Skeletal muscle satellite cell (primary cell): ENCODE measurements around the gene HLA-B.

Source experiments
- H3K27me3 ChIP-seq: 2 replicates; pipeline ENCODE4 v1.7.0; 2013; ENCODE audit warnings: low read length; ENCODE audit not compliant: control insufficient read depth, insufficient read depth
- H3K36me3 ChIP-seq: 2 replicates; pipeline ENCODE4 v1.7.0; 2013; ENCODE audit warnings: mild to moderate bottlenecking, control low read depth, low read length; ENCODE audit not compliant: insufficient read depth
- H3K4me1 ChIP-seq: 2 replicates; pipeline ENCODE4 v1.7.0; 2013; ENCODE audit warnings: low read length; ENCODE audit not compliant: control insufficient read depth, insufficient read depth
- H3K4me2 ChIP-seq: 2 replicates; pipeline ENCODE4 v1.7.0; 2013; ENCODE audit warnings: mild to moderate bottlenecking, low read length
- H3K4me3 ChIP-seq: 2 replicates; pipeline ENCODE4 v1.7.0; 2013; ENCODE audit warnings: low read length
- H3K9ac ChIP-seq: 2 replicates; pipeline ENCODE4 v1.7.0; 2013; ENCODE audit warnings: mild to moderate bottlenecking, low read depth, low read length, moderate library complexity
- H3K9me3 ChIP-seq: replicated peaks from 2 replicates; pipeline ENCODE4 v1.7.0; 2013; ENCODE audit warnings: mild to moderate bottlenecking, control low read depth, low read length

HLA-B gene

GRCh38 chr6:31350196-31351032 lies 6.6 kb downstream of the HLA-B start:
- Histone ChIP-seq H3K9me3 (no peaks in the 10 kb centered on the region), H3K4me2 (no peak overlapping the region), H3K4me1 (no peaks in the 10 kb centered on the region), H3K27me3 (peaks cover 67% of the 10 kb centered on the region), H3K36me3 (no peaks in the 10 kb centered on the region), H3K4me3 (no peak overlapping the region), H3K9ac (no peak overlapping the region)

DNA sequence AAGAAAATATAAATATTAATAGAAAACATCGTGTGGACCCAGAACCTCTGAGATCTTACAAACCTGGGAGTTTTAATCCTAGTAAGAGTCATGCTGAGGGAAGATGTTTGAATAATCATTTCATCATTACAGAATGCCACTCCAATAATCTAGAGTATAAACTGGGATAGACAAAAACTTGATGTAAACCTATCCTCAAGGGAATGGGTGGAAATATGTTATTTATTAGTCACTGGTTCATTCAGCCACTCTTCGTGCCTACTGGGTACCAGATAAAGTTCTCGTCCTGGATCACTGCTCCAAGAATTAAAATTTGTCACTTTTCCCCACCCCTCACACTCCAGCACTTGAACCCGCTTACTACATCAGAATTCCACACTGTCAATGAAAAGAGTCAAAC lies 7.7 kb downstream of the HLA-B start:
- Histone ChIP-seq H3K9ac (no peak overlapping the region), H3K36me3 (no peaks in the 10 kb centered on the region), H3K9me3 (no peaks in the 10 kb centered on the region), H3K27me3 (peaks cover 72% of the 10 kb centered on the region), H3K4me3 (no peak overlapping the region), H3K4me1 (no peaks in the 10 kb centered on the region), H3K4me2 (no peak overlapping the region)

- no peaks in the 10 kb centered on the region for H3K36me3 ChIP-seq
- peaks cover 43% of the 10 kb centered on the region for H3K27me3 ChIP-seq
- H3K4me1 ChIP-seq = no peaks in the 10 kb centered on the region
- no peak overlapping the region for H3K4me2 ChIP-seq
- H3K9ac ChIP-seq = no peak overlapping the region
- H3K9me3 ChIP-seq = no peaks in the 10 kb centered on the region
- H3K4me3 ChIP-seq = no peak overlapping the region
Measured at GRCh38 chr6:31345026-31345730, 11.8 kb downstream of the HLA-B start.

GRCh38 chr6:31340228-31340627 lies 16.8 kb downstream of the HLA-B start:
- Histone ChIP-seq H3K27me3 (peaks cover 7% of the 10 kb centered on the region), H3K36me3 (no peaks in the 10 kb centered on the region), H3K4me3 (no peak overlapping the region), H3K9me3 (peaks cover 8% of the 10 kb centered on the region), H3K4me1 (no peaks in the 10 kb centered on the region), H3K9ac (no peak overlapping the region), H3K4me2 (no peak overlapping the region)

- no peak overlapping the region for H3K9ac ChIP-seq
- H3K4me3 ChIP-seq = no peak overlapping the region
- no peaks in the 10 kb centered on the region for H3K36me3 ChIP-seq
- no peaks in the 10 kb centered on the region for H3K27me3 ChIP-seq
- no peaks in the 10 kb centered on the region for H3K4me1 ChIP-seq
- H3K4me2 ChIP-seq = no peak overlapping the region
- peaks cover 8% of the 10 kb centered on the region for H3K9me3 ChIP-seq
Measured at GRCh38 chr6:31339210-31339609, 17.8 kb downstream of the HLA-B start.

DNA sequence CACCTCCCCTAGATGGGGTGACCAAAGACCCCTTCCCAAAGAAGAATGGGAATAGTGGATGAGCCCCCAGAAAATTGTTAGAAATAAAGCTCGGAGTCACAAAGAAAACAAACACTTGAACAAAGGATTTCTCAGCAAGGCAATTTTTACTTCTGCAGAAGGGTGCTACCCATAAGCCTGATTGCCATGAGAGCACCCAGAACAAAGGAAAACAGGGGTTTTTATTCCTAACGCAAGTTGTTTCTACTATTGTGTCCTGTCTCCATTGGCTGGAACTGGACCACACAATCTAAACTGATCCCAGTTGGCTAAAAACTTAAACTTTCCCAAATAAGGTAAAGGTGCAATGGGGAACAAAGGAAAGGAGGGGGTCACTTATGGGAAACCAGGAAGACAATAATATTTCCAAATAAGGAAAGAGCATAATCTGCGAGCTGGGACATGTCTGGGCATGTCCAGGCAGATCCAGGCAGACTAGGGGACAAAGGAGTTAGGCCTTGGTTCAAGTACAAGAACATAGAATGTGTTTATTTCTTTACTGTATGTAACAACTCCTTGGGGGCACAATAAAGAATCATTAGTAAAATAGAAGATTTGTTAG lies 20.0 kb downstream of the HLA-B start:
- H3K36me3 ChIP-seq = no peaks in the 10 kb centered on the region
- peaks cover 8% of the 10 kb centered on the region for H3K9me3 ChIP-seq
- H3K4me1 ChIP-seq = no peaks in the 10 kb centered on the region
- H3K27me3 ChIP-seq = peaks cover 6% of the 10 kb centered on the region
- no peak overlapping the region for H3K4me2 ChIP-seq
- no peak overlapping the region for H3K4me3 ChIP-seq
- H3K9ac ChIP-seq = no peak overlapping the region

DNA sequence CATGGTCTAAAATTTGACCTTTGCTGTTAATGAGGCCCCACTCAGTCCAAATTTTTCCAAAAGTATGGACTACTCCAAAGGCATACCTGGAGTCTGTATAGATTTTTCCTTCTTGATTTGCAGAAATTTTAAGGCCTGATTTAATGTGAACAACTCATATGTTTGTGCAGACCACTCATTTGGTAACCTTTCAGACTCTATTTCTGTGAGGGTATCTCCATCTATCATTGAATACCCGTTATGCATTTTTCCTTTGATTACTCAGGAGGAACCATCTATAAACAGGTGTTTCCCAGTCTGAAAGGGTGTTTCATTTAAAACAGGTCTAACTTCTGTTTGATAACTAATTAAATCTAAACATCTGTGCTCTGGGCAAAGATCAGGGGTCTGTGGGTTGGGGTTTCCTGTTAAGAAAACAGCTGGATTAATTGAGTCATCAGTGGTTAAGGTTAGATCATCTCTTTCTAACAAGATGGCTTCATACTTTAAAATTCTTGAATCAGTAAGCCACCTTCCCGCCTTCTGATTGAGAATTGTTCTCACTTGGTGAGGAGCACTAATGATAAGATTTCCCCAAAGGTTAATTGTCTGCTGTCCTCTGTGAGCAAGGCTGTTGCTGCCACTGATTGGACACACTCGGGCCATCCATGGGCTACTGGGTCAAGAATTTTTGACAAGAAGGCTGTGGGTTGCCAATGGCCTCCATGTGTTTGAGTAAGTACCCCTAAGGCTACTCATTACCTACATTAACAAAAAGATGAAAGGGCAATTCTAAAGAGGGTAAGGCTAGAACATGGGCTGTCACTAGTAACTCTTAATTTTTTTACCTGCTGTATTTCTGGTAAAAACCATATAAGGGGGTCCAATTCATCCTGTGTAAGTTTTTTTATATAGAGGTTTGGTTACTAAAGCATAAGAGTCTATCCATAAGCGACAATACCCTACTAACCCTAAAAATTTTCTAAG lies 24.1 kb downstream of the HLA-B start:
- no peaks in the 10 kb centered on the region for H3K4me1 ChIP-seq

DNA sequence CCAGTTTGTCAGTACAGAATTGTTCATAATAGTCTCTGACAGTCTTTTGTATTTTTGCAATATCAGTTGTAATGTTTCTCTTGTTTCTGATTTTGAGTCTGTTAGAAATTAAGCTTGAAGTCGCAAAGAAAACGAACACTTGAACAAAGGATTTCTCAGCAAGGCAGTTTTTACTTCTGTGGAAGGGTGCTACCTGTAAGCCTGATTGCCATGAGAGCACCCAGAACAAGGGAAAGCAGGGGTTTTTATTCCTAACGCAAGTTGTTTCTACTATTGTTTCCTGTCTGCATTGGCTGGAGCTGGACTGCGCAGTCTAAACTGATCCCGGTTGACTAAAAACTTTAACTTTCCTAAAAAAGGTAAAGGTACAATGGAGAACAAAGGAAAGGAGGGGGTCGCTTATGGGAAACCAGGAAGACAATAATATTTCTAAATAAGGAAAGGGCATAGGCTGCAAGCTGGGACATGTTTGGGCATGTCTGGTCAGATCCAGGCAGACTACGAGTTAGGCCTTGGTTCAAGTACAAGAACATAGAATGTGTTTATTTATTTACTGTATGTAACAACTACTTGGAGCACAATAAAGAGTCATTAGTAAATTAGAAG lies 28.5 kb downstream of the HLA-B start:
- Histone ChIP-seq H3K4me1 (no peaks in the 10 kb centered on the region), H3K36me3 (no peaks in the 10 kb centered on the region), H3K27me3 (peaks cover 2% of the 10 kb centered on the region), H3K9ac (no peak overlapping the region), H3K4me2 (no peak overlapping the region), H3K9me3 (no peaks in the 10 kb centered on the region), H3K4me3 (no peak overlapping the region)

More for the DNA sequence above, 24.1 kb downstream of the HLA-B start:
- Histone ChIP-seq H3K9me3 (peaks cover 8% of the 10 kb centered on the region), H3K9ac (no peak overlapping the region), H3K27me3 (peaks cover 6% of the 10 kb centered on the region), H3K4me3 (no peak overlapping the region), H3K36me3 (no peaks in the 10 kb centered on the region), H3K4me2 (no peak overlapping the region)

DNA sequence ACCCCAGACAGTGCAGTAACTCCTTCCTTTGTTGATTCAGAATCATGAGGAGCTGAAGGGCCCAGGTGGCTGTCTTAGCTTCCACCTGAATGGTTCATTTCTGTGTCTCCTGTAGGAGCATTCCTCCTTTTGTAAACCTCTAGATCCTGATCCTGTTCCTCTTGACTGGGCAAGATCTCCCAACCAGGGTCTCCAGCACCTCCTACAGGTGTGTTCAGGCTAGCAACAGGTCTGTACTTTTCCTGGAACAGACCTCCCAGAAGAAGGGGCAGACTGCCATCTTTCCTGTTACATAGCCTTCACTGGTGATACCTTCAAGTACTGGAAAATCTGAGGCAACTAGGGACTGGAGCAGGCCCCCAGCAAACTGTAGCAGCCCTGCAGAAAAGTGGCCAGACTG lies 35.2 kb downstream of the HLA-B start:
- Histone ChIP-seq H3K4me2 (no peak overlapping the region), H3K9ac (no peak overlapping the region), H3K4me1 (no peaks in the 10 kb centered on the region), H3K27me3 (peaks cover 15% of the 10 kb centered on the region), H3K4me3 (no peak overlapping the region), H3K9me3 (no peaks in the 10 kb centered on the region), H3K36me3 (no peaks in the 10 kb centered on the region)

GRCh38 chr6:31321005-31321707 lies 35.8 kb downstream of the HLA-B start:
- H3K36me3 ChIP-seq = no peaks in the 10 kb centered on the region

More at GRCh38 chr6:31321005-31321707, 35.8 kb downstream of the HLA-B start:
- no peak overlapping the region for H3K4me2 ChIP-seq
- no peak overlapping the region for H3K9ac ChIP-seq
- H3K9me3 ChIP-seq = no peaks in the 10 kb centered on the region
- H3K27me3 ChIP-seq = peaks cover 20% of the 10 kb centered on the region
- H3K4me1 ChIP-seq = no peaks in the 10 kb centered on the region
- H3K4me3 ChIP-seq = no peak overlapping the region
